Stimulated activated CD4-positive, alpha-beta T cell treated with anti-CD3 and anti-CD28 coated beads, Interleukin-1b, Interleukin-23, amount 100 ng/mL, for 48 hours (primary cell): ENCODE results near the gene CFAP46.

Experiments used
- DNase-seq: peaks from one replicate; pipeline ENCODE4 v3.0.0-alpha.2; 2020

The CFAP46 gene

DNA sequence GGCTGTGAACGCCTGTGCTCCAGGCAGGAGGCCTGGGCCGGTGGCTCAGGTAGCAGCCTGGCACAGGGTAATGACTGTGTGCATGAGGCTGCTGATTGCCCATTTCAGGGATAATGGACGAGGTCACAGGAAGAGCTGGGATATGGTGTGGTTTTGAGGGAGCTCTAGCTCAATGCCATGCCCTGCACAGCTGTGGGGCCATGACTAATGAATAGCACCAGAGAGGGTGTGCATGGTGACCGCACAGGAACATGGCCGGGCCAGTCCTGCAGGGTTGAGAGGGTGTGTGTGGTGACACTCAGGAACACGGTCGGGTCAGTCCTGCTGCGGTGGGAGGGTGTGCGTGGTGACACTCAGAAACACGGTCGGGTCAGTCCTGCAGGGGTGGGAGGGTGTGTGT, 178.3 kb downstream of the CFAP46 start:
- no peak for DNase-seq

DNA sequence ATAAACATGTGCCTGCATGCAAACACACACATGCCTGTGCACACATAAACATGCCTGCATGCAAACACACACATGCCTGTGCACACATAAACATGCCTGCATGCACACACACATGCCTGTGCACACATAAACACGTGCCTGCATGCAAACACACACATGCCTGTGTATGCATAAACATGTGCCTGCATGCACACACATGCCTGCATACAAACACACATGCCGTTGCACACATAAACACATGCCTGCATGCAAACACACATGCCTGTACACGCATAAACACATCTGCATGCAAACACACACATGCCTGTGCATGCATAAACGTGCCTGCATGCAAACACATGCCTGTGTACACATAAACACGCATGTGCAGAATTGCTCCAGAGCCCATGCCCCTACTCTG, 178.8 kb downstream of the CFAP46 start:
- no peak for DNase-seq

DNA sequence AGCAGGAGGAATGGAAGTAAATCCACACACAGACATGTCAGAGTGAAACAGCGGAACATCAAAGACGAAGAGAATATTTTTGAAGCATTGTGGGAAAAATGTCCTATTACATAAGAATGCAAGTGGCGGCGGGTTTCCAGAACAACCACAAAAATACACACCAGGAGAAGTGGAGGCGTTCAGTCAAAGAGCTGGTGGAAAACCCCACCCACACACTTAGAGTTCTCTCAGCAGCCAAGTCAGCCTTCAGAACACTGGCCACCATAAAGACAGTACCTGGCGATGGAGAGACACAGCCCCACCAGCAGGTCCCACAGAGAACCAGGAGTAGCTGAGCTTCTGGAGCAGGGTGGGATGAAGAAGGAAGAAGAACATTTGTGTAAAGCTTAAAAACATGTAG, 180.1 kb downstream of the CFAP46 start:
- no peak for DNase-seq

DNA sequence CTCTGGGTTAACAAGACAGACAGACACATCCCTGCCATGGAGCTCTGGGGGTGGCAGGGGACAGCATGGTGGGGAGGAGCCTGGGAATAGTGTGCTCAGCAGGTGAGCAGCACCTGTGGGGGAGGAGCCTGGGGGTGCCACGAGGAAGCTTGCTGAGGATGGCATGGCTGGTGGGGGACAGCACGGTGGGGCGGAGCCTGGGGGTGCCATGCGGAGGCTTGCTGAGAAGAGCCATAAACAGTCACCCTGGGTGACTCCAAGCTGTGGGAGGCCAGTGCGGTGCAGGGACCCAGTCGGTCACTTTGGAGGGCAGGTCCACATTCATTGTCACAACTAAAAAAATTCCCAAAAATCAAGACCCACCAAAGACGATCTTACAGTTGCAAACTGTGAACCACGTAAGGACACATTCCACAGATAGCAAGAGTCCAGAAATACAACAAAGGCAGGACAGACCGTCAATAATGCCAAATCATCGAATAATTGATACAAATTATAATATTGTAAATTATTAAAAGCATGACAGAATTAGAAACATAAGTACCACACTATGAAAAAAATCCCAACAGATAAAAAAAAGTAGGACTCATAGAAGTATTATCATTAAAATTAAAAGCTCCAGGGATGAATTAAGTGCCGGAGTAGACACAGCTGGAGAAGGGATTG, 180.8 kb downstream of the CFAP46 start:
- DNase-seq: no peak

DNA sequence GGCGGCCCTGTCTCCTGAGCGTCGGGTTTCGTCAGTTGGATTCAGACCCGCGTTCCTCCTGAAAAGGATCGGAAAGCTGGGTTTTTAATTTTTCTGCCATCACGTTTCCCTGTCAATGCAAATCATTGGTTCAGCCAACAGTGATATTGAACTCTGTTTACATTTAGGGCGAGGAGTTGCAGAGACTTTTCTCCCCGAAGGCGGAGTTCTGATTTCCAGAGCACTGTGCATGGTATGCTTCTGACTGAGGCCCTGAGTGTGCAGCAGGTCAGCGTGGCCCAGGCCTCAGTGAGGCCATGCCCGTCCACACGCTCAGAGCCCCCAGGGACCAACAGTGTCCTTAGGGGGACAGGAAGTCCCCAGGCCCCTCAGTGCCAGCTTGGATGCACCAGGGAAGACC, 183.5 kb downstream of the CFAP46 start:
- DNase-seq: no peak
